Breast epithelium (tissue), 4 donors: Measurements from ENCODE around the gene CNOT2. TPM values are rescaled to one million over a fixed set of nuclear protein-coding genes. Genes with fewer than 3 reads are reported as not detected.
"Not testable (repeated sequence)": the region's sequence is repeated elsewhere in the genome, so short reads cannot be mapped to it uniquely, and the experiment has no call there.

ENCODE experiments used
- DNase-seq, 2 donors: peaks; one replicate each; pipeline ENCODE4 v3.0.0-alpha.2; 2019; ENCODE audit warnings: low spot score in 2 of 2
- H3K27ac ChIP-seq, 2 donors: fragments of 200-600 bp; sonication (generic) in 1 of 2; one replicate each; pipeline ENCODE4 v1.5.1; 2016 to 2019; ENCODE audit warnings: mild to moderate bottlenecking in 1 of 2
- H3K27me3 ChIP-seq, 2 donors: fragments of 200-600 bp; sonication (generic) in 1 of 2; one replicate each; pipeline versions ENCODE4 v1.5.1 to v1.6.0; 2017 to 2019; ENCODE audit warnings: control low read depth in 1 of 2, mild to moderate bottlenecking in 1 of 2
- H3K36me3 ChIP-seq: fragments of 200-600 bp; one replicate; pipeline ENCODE4 v1.5.1; 2019
- H3K4me1 ChIP-seq, 2 donors: fragments of 200-600 bp; sonication (generic); one replicate each; pipeline ENCODE4 v1.5.1; 2016 to 2019; ENCODE audit warnings: control low read depth in 1 of 2
- H3K4me3 ChIP-seq, 3 donors: fragments of 200-600 bp; sonication (generic); 1 replicate in 2 of 3; 2 replicates in 1 of 3; pipeline ENCODE4 v1.5.1; 2016 to 2019; ENCODE audit warnings: mild to moderate bottlenecking in 3 of 3, moderate library complexity in 2 of 3
- H3K9me3 ChIP-seq, 2 donors: fragments of 200-600 bp; sonication (generic) in 1 of 2; one replicate each; pipeline ENCODE4 v1.5.1; 2016 to 2019; ENCODE audit warnings: control low read depth in 1 of 2
- CTCF ChIP-seq, 3 donors: fragments of 450-650 bp; IDR thresholded peaks; one replicate each; pipeline ENCODE4 v1.5.1; 2016 to 2017; ENCODE audit warnings: antibody characterized with exemption in 3 of 3, mild to moderate bottlenecking in 3 of 3, moderate library complexity in 3 of 3
- POLR2A ChIP-seq: fragments of 450-650 bp; IDR thresholded peaks from one replicate; pipeline ENCODE4 v1.6.1; 2016; ENCODE audit warnings: antibody characterized with exemption, mild to moderate bottlenecking, moderate library complexity
- POLR2AphosphoS5 ChIP-seq, 3 donors: sonication (generic); formaldehyde crosslinking; IDR thresholded peaks; one replicate each; pipeline ENCODE4 v1.6.1; 2017; ENCODE audit warnings: antibody characterized with exemption in 3 of 3
- intact Hi-C: fragments of 100-400 bp; cut with DNase I; formaldehyde crosslinking; loops from one replicate; pipeline ENCODE4 v1.15.1; 2023; ENCODE audit warnings: low total_unique reads
- total RNA-seq, 3 donors: library from RNA; depleted of rRNA; stranded (reverse); fragments of >200 nt; gene quantifications; one replicate each; pipeline ENCODE4 v1.1.0, GENCODE V29; 2016

The CNOT2 gene
- total RNA-seq, 3 donors from 2014 or later, result 132 to 275 (median 191) TPM

DNA sequence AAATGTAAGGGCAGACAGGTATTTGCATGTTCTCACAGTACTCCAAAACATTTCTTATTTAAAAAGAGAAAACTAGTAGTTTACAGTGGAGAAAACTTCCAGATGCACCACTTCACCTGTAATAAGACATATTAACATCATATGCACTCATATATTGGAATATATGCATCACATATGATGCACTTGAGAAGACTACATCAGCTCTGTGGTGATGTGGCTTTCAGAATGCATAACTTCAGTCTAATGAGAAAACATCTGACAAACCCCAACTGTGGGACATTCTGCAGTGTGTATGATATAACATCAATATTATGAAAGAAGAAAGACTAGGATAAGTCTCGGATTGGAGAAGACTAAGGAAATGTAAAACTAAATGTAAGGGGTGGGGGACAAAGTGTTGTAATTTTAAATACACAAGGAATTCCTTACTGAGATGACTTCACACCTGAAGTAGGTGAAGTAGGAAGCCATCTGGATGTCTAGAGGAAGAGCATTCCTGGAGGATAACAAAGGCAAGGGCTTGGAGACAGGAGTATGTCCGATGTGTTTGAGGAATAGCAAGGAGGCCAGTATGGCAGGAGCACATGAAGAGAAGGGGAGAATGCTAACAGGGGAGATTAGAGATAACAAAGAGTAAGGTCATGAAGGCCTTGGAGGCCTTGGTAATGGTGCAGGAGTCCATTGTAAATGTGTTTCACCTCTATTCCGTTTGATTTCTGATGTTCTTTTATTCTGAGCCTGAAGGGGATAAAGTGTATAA is 49.0 kb downstream of the CNOT2 start:
- Histone ChIP-seq H3K9me3 (no peaks in the 10 kb centered on the region), H3K27me3 (no peaks in the 10 kb centered on the region), H3K4me3 (no peak overlapping the region), H3K36me3 (no peaks in the 10 kb centered on the region), H3K27ac (no peak overlapping the region), H3K4me1 (no peaks in the 10 kb centered on the region)
- DNase-seq, result no peak
- intact Hi-C loops, result no loop called here
- TF ChIP-seq POLR2AphosphoS5 (IDR thresholded peaks at IDR 0.05), result no peak
- no peak for TF ChIP-seq CTCF (IDR thresholded peaks at IDR 0.05)
- TF ChIP-seq POLR2A, result no peak

DNA sequence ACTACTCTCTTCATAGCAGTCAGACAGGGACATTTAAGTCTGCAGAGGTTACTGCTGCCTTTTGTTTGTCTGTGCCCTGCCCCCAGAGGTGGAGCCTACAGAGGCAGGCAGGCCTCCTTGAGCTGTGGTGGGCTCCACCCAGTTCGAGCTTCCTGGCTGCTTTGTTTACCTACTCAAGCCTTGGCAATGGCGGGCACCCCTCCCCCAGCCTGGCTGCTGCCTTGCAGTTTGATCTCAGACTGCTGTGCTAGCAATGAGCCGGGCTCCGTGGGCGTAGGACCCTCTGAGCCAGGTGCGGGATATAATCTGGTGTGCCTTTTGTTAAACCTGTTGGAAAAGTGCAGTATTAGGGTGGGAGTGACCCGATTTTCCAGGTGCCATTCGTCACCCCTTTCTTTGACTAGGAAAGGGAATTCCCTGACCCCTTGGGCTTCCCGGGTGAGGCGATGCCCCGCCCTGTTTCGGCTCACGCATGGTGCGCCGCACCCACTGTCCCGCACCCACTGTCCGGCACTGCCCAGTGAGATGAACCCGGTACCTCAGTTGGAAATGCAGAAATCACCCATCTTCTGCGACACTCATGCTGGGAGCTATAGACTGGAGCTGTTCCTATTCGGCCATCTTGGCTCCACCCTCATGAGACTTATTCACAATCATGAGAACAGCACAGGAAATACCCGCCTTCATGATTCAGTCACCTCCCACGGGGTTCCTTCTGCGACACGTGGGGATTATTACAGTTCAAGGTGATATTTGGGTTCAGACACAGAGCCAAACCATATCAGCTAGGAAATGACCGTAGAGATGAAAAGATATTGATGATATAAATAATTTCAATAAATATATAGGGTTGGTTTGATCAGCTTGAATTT is 61.7 kb downstream of the CNOT2 start:
- intact Hi-C loops, H3K4me1 ChIP-seq, H3K4me3 ChIP-seq, H3K27me3 ChIP-seq, DNase-seq, H3K27ac ChIP-seq, H3K9me3 ChIP-seq, H3K36me3 ChIP-seq: not testable (repeated sequence)

- TF ChIP-seq CTCF (IDR thresholded peaks at IDR 0.05) (no peak), POLR2AphosphoS5 (IDR thresholded peaks at IDR 0.05) (no peak), POLR2A (no peak)
- Histone ChIP-seq H3K9me3 (no peaks in the 10 kb centered on the region), H3K4me3 (no peak overlapping the region), H3K27ac (no peak overlapping the region), H3K27me3 (no peaks in the 10 kb centered on the region), H3K36me3 (no peaks in the 10 kb centered on the region), H3K4me1 (no peaks in the 10 kb centered on the region)
- DNase-seq, result no peak
- intact Hi-C loops, result no loop called here
These were observed 62.6 kb downstream of the CNOT2 start for GRCh38 chr12:70305794-70306193.

DNA sequence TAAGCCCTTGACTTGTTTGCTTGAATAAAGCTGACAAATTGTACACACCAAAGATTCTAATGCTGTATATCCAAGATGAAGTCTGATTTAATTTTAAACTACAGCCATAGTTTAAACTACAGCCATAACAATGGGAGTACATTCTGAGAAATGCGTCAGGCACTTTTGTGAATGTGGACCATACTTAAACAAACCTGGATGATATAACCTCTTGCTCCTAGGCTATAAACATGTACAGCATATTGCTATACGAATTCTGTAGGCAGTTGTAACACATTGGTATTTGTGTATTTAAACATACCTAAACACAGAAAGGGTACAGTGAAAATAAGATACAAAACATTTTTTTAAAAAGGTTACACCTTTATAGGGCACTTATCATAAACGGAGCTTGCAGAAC is 63.4 kb downstream of the CNOT2 start:
- no peaks in the 10 kb centered on the region for H3K9me3 ChIP-seq
- no peak overlapping the region for H3K4me3 ChIP-seq
- H3K4me1 ChIP-seq, result no peaks in the 10 kb centered on the region
- H3K27me3 ChIP-seq, result no peaks in the 10 kb centered on the region
- no peak overlapping the region for H3K27ac ChIP-seq
- intact Hi-C loops, result no loop called here
- TF ChIP-seq CTCF (IDR thresholded peaks at IDR 0.05), result no peak
- TF ChIP-seq POLR2AphosphoS5 (IDR thresholded peaks at IDR 0.05), result no peak
- TF ChIP-seq POLR2A, result no peak
- DNase-seq, result no peak
- no peaks in the 10 kb centered on the region for H3K36me3 ChIP-seq

GRCh38 chr12:70307868-70308267 is 64.6 kb downstream of the CNOT2 start:
- Histone ChIP-seq H3K27ac (no peak overlapping the region), H3K4me3 (no peak overlapping the region), H3K4me1 (no peaks in the 10 kb centered on the region), H3K9me3 (no peaks in the 10 kb centered on the region), H3K27me3 (no peaks in the 10 kb centered on the region), H3K36me3 (no peaks in the 10 kb centered on the region)
- DNase-seq, result no peak
- TF ChIP-seq POLR2AphosphoS5 (IDR thresholded peaks at IDR 0.05) (no peak), CTCF (IDR thresholded peaks at IDR 0.05) (no peak), POLR2A (no peak)
- intact Hi-C loops, result no loop called here
